CD4-positive, alpha-beta memory T cell (primary cell): Measurements from ENCODE around the gene CACNA1E. TPM values are rescaled to one million over a fixed set of nuclear protein-coding genes. Genes with fewer than 3 reads are reported as not detected.

Source experiments
- CTCF ChIA-PET: fragments of 350-600 bp; sonication (Branson Sonifier 250); formaldehyde crosslinking; loops from one replicate; lab custom pipeline; 2021; ENCODE audit warnings: inconsistent platforms; ENCODE audit not compliant: partially characterized antibody; lab: Charles Lee
- POLR2A ChIA-PET: fragments of 350-600 bp; sonication (Branson Sonifier 250); formaldehyde crosslinking; loops from one replicate; lab custom pipeline; 2021; ENCODE audit not compliant: partially characterized antibody; lab: Charles Lee
- DNase-seq, 5 donors: peaks; one replicate each; pipeline versions ENCODE4 v3.0.0 to v3.0.0-alpha.2; 2020 to 2022; ENCODE audit warnings: mixed read lengths in 1 of 5
- H3K27ac ChIP-seq: one replicate; pipeline ENCODE4 v1.7.0; 2013; ENCODE audit warnings: low read depth, low read length
- H3K27me3 ChIP-seq: 2 replicates; pipeline ENCODE4 v1.7.0; 2013; ENCODE audit warnings: mild to moderate bottlenecking, low read length, moderate library complexity; ENCODE audit not compliant: insufficient read depth
- H3K36me3 ChIP-seq: 2 replicates; pipeline ENCODE4 v1.7.0; 2013; ENCODE audit warnings: mild to moderate bottlenecking, low read length, moderate library complexity; ENCODE audit not compliant: insufficient read depth
- H3K4me1 ChIP-seq: 2 replicates; pipeline ENCODE4 v1.7.0; 2013; ENCODE audit warnings: mild to moderate bottlenecking, low read length, moderate library complexity; ENCODE audit not compliant: insufficient read depth
- H3K4me3 ChIP-seq, 2 donors: one replicate each; pipeline ENCODE4 v1.7.0; 2013; ENCODE audit warnings: low read length in 2 of 2, mild to moderate bottlenecking in 1 of 2
- H3K9me3 ChIP-seq, 2 donors: one replicate each; pipeline ENCODE4 v1.7.0; 2013; ENCODE audit warnings: low read length in 2 of 2, control low read depth in 1 of 2; ENCODE audit not compliant: control insufficient read depth in 1 of 2
- H3K27ac Mint-ChIP-seq, 7 donors: one replicate each; pipeline ENCODE4 v1.8.0; 2020 to 2021; ENCODE audit warnings: mixed read lengths in 7 of 7, mild to moderate bottlenecking in 6 of 7, inconsistent platforms in 3 of 7, moderate library complexity in 3 of 7
- H3K27me3 Mint-ChIP-seq, 2 donors: one replicate each; pipeline ENCODE4 v1.8.0; 2020 to 2021; ENCODE audit warnings: mixed read lengths in 2 of 2
- H3K36me3 Mint-ChIP-seq, 2 donors: one replicate each; pipeline ENCODE4 v1.8.0; 2020 to 2021; ENCODE audit warnings: mixed read lengths in 2 of 2, inconsistent platforms in 1 of 2, mild to moderate bottlenecking in 1 of 2
- H3K4me1 Mint-ChIP-seq, 4 donors: one replicate each; pipeline ENCODE4 v1.8.0; 2020 to 2021; ENCODE audit warnings: mixed read lengths in 4 of 4, mild to moderate bottlenecking in 1 of 4
- H3K4me3 Mint-ChIP-seq, 8 donors: one replicate each; pipeline ENCODE4 v1.8.0; 2020 to 2021; ENCODE audit warnings: mixed read lengths in 8 of 8, mild to moderate bottlenecking in 7 of 8, moderate library complexity in 6 of 8, inconsistent platforms in 3 of 8
- H3K9me3 Mint-ChIP-seq, 8 donors: one replicate each; pipeline ENCODE4 v1.8.0; 2020 to 2021; ENCODE audit warnings: mixed read lengths in 8 of 8, mild to moderate bottlenecking in 5 of 8, inconsistent platforms in 3 of 8, moderate library complexity in 1 of 8
- intact Hi-C: fragments of 100-400 bp; cut with micrococcal nuclease; formaldehyde crosslinking; loops from one replicate; pipeline ENCODE4 v1.15.1; 2023
- polyA plus RNA-seq, 2 donors: library from polyadenylated mRNA; unstranded; fragments of 300-500 nt; fragmentation: Illumina TruSeq; gene quantifications; one replicate each; pipeline ENCODE4 v1.2.3, GENCODE V29; 2021
- total RNA-seq, 2 experiments: library from RNA; stranded (reverse); gene quantifications; one replicate each; pipeline ENCODE4 v1.2.3, GENCODE V29; 2021

The CACNA1E gene
- total and polyA plus RNA-seq, 4 experiments from 2014 or later = not detected

GRCh38 chr1:181784039-181784683 lies 300.8 kb downstream of the CACNA1E start:
- POLR2A ChIA-PET = no interaction called here
- Histone ChIP-seq H3K9me3 (no peaks in the 10 kb centered on the region), H3K27ac (no peak overlapping the region), H3K4me3 (no peak overlapping the region), H3K27me3 (no peaks in the 10 kb centered on the region), H3K4me1 (no peaks in the 10 kb centered on the region), H3K36me3 (no peaks in the 10 kb centered on the region)
- Mint-ChIP-seq H3K36me3 (no peaks in the 10 kb centered on the region), H3K4me1 (no peaks in the 10 kb centered on the region), H3K9me3 (peaks cover 0 to 3% (median 0%) of the 10 kb centered on the region in 8 donors), H3K27me3 (peaks cover 8 to 10% of the 10 kb centered on the region in 2 donors), H3K27ac (no peak overlapping the region), H3K4me3 (no peak overlapping the region)
- intact Hi-C loops = no loop called here
- no peak for DNase-seq
- CTCF ChIA-PET = no interaction called here

GRCh38 chr1:181789395-181789794 lies 306.1 kb downstream of the CACNA1E start:
- no peak overlapping the region for H3K4me3 ChIP-seq
- POLR2A ChIA-PET = no interaction called here
- H3K36me3 ChIP-seq = no peaks in the 10 kb centered on the region
- H3K4me1 Mint-ChIP-seq = no peaks in the 10 kb centered on the region
- no peak overlapping the region for H3K4me3 Mint-ChIP-seq
- H3K36me3 Mint-ChIP-seq = no peaks in the 10 kb centered on the region
- H3K9me3 ChIP-seq = no peaks in the 10 kb centered on the region
- intact Hi-C loops = no loop called here
- H3K4me1 ChIP-seq = no peaks in the 10 kb centered on the region
- H3K27ac Mint-ChIP-seq = no peak overlapping the region
- no peaks in the 10 kb centered on the region for H3K27me3 ChIP-seq
- H3K27me3 Mint-ChIP-seq = peaks cover 7 to 17% of the 10 kb centered on the region in 2 donors
- no peak for DNase-seq
- CTCF ChIA-PET = no interaction called here
- peaks cover 0 to 3% (median 0%) of the 10 kb centered on the region in 8 donors for H3K9me3 Mint-ChIP-seq
- no peak overlapping the region for H3K27ac ChIP-seq

GRCh38 chr1:181791721-181792120 lies 308.4 kb downstream of the CACNA1E start:
- POLR2A ChIA-PET = no interaction called here
- no peaks in the 10 kb centered on the region for H3K36me3 Mint-ChIP-seq

GRCh38 chr1:181793831-181794230 lies 310.5 kb downstream of the CACNA1E start:
- no peaks in the 10 kb centered on the region for H3K4me1 Mint-ChIP-seq
- no peak overlapping the region for H3K4me3 Mint-ChIP-seq
- peaks cover 7 to 10% of the 10 kb centered on the region in 2 donors for H3K27me3 Mint-ChIP-seq
- no peaks in the 10 kb centered on the region for H3K9me3 ChIP-seq
- H3K9me3 Mint-ChIP-seq = peaks cover 0 to 2% (median 0%) of the 10 kb centered on the region in 8 donors
- H3K4me3 ChIP-seq = no peak overlapping the region
- intact Hi-C loops = no loop called here
- no peaks in the 10 kb centered on the region for H3K36me3 ChIP-seq
- ChIA-PET POLR2A (no interaction called here), CTCF (no interaction called here)
- no peaks in the 10 kb centered on the region for H3K4me1 ChIP-seq
- no peak for DNase-seq
- no peaks in the 10 kb centered on the region for H3K36me3 Mint-ChIP-seq
- H3K27me3 ChIP-seq = no peaks in the 10 kb centered on the region
- H3K27ac ChIP-seq = no peak overlapping the region
- H3K27ac Mint-ChIP-seq = no peak overlapping the region

More at GRCh38 chr1:181791721-181792120, 308.4 kb downstream of the CACNA1E start:
- intact Hi-C loops = no loop called here
- H3K27ac ChIP-seq = no peak overlapping the region
- H3K4me3 Mint-ChIP-seq = no peak overlapping the region
- peaks cover 0 to 3% (median 0%) of the 10 kb centered on the region in 8 donors for H3K9me3 Mint-ChIP-seq
- CTCF ChIA-PET = no interaction called here
- peaks cover 10 to 19% of the 10 kb centered on the region in 2 donors for H3K27me3 Mint-ChIP-seq
- no peaks in the 10 kb centered on the region for H3K4me1 Mint-ChIP-seq
- no peaks in the 10 kb centered on the region for H3K36me3 ChIP-seq
- H3K27me3 ChIP-seq = no peaks in the 10 kb centered on the region
- H3K4me3 ChIP-seq = no peak overlapping the region
- H3K4me1 ChIP-seq = no peaks in the 10 kb centered on the region
- DNase-seq = no peak
- H3K9me3 ChIP-seq = no peaks in the 10 kb centered on the region
- no peak overlapping the region for H3K27ac Mint-ChIP-seq

GRCh38 chr1:181794332-181794731 lies 311.0 kb downstream of the CACNA1E start:
- H3K36me3 ChIP-seq = no peaks in the 10 kb centered on the region
- Mint-ChIP-seq H3K9me3 (peaks cover 0 to 2% (median 0%) of the 10 kb centered on the region in 8 donors), H3K27ac (no peak overlapping the region), H3K27me3 (peaks cover 9% of the 10 kb centered on the region in 2 donors), H3K4me1 (no peaks in the 10 kb centered on the region), H3K4me3 (no peak overlapping the region), H3K36me3 (no peaks in the 10 kb centered on the region)
- H3K27ac ChIP-seq = no peak overlapping the region
- ChIA-PET CTCF (no interaction called here), POLR2A (no interaction called here)
- H3K4me3 ChIP-seq = no peak overlapping the region
- H3K27me3 ChIP-seq = no peaks in the 10 kb centered on the region
- H3K4me1 ChIP-seq = no peaks in the 10 kb centered on the region
- intact Hi-C loops = no loop called here
- no peaks in the 10 kb centered on the region for H3K9me3 ChIP-seq
- DNase-seq = no peak

- no peak for DNase-seq
- no peaks in the 10 kb centered on the region for H3K27me3 ChIP-seq
- H3K4me3 ChIP-seq = no peak overlapping the region
- intact Hi-C loops = no loop called here
- H3K4me1 ChIP-seq = no peaks in the 10 kb centered on the region
- no peak overlapping the region for H3K27ac Mint-ChIP-seq
- no peaks in the 10 kb centered on the region for H3K36me3 Mint-ChIP-seq
- H3K27ac ChIP-seq = no peak overlapping the region
- ChIA-PET CTCF (no interaction called here), POLR2A (no interaction called here)
- H3K4me1 Mint-ChIP-seq = no peaks in the 10 kb centered on the region
- peaks cover 0 to 2% (median 0%) of the 10 kb centered on the region in 8 donors for H3K9me3 Mint-ChIP-seq
- H3K27me3 Mint-ChIP-seq = peaks cover 4 to 6% of the 10 kb centered on the region in 2 donors
- no peaks in the 10 kb centered on the region for H3K9me3 ChIP-seq
- H3K36me3 ChIP-seq = no peaks in the 10 kb centered on the region
- H3K4me3 Mint-ChIP-seq = no peak overlapping the region
Measured at GRCh38 chr1:181798191-181798926, 315.0 kb downstream of the CACNA1E start.

GRCh38 chr1:181801617-181802016 lies 318.3 kb downstream of the CACNA1E start:
- H3K27ac Mint-ChIP-seq = no peak overlapping the region
- POLR2A ChIA-PET = no interaction called here

More at GRCh38 chr1:181801617-181802016, 318.3 kb downstream of the CACNA1E start:
- H3K4me1 Mint-ChIP-seq = no peaks in the 10 kb centered on the region
- no peak for DNase-seq
- CTCF ChIA-PET = no interaction called here
- Histone ChIP-seq H3K27ac (no peak overlapping the region), H3K4me1 (no peaks in the 10 kb centered on the region), H3K27me3 (no peaks in the 10 kb centered on the region), H3K9me3 (no peaks in the 10 kb centered on the region), H3K36me3 (no peaks in the 10 kb centered on the region), H3K4me3 (no peak overlapping the region)
- intact Hi-C loops = no loop called here
- H3K27me3 Mint-ChIP-seq = peaks cover 2% of the 10 kb centered on the region in 2 donors
- no peak overlapping the region for H3K4me3 Mint-ChIP-seq
- H3K36me3 Mint-ChIP-seq = no peaks in the 10 kb centered on the region
- H3K9me3 Mint-ChIP-seq = peaks cover 0 to 1% (median 0%) of the 10 kb centered on the region in 8 donors
